ENCODE data around the gene CSTF1.

Gene CSTF1

GRCh38 chr20:56392132-56392880 is at the start of gene CSTF1, which contains the start of gene AURKA:
Gene CSTF1, plus strand, starts transcription at chr20:56392645. Its CDS starts 2,908 bp downstream, at chr20:56395553.
Gene AURKA, minus strand, starts transcription at chr20:56392215. Its CDS starts 4,018 bp downstream, at chr20:56388197.
- FAIRE-seq (no peak), DNase-seq (ENCODE audit: insufficient read length, low spot score) (peak; percentile 97)
- TF ChIP-seq CTCF (IDR thresholded peaks at IDR 0.05; ENCODE audit: insufficient read depth, missing control alignments): no peak

GRCh38 chr20:56342783-56343182 is 49.7 kb upstream of the CSTF1 start:
- FAIRE-seq: no peak
- DNase-seq (ENCODE audit: insufficient read length, low spot score): no peak
- TF ChIP-seq CTCF (IDR thresholded peaks at IDR 0.05; ENCODE audit: insufficient read depth, missing control alignments): no peak

GRCh38 chr20:56343861-56344381 is 48.5 kb upstream of the CSTF1 start:
- FAIRE-seq (no peak), DNase-seq (ENCODE audit: insufficient read length, low spot score) (peak; percentile 45)
- TF ChIP-seq CTCF (IDR thresholded peaks at IDR 0.05; ENCODE audit: insufficient read depth, missing control alignments): peak; percentile 67

GRCh38 chr20:56345911-56346310 is 46.5 kb upstream of the CSTF1 start:
- FAIRE-seq: no peak
- no peak for TF ChIP-seq CTCF (IDR thresholded peaks at IDR 0.05; ENCODE audit: insufficient read depth, missing control alignments)
- no peak for DNase-seq (ENCODE audit: insufficient read length, low spot score)

- DNase-seq (ENCODE audit: insufficient read length, low spot score): no peak
- no peak for FAIRE-seq
- TF ChIP-seq CTCF (IDR thresholded peaks at IDR 0.05; ENCODE audit: insufficient read depth, missing control alignments): no peak
Measured at GRCh38 chr20:56347628-56348304, 44.7 kb upstream of the CSTF1 start.

- FAIRE-seq: no peak
Measured at GRCh38 chr20:56348305-56348693, 44.1 kb upstream of the CSTF1 start.

More at GRCh38 chr20:56348305-56348693, 44.1 kb upstream of the CSTF1 start:
- no peak for TF ChIP-seq CTCF (IDR thresholded peaks at IDR 0.05; ENCODE audit: insufficient read depth, missing control alignments)
- DNase-seq (ENCODE audit: insufficient read length, low spot score): no peak
